Effector CD8-positive, alpha-beta T cell (primary cell): ENCODE results near the gene TMEM179.
"Not testable (repeated sequence)": the region's sequence is repeated elsewhere in the genome, so short reads cannot be mapped to it uniquely, and the experiment has no call there.

Experiments
- DNase-seq: peaks from one replicate; lab custom pipeline; 2025; lab: John Stamatoyannopoulos, UW

Gene TMEM179

DNA sequence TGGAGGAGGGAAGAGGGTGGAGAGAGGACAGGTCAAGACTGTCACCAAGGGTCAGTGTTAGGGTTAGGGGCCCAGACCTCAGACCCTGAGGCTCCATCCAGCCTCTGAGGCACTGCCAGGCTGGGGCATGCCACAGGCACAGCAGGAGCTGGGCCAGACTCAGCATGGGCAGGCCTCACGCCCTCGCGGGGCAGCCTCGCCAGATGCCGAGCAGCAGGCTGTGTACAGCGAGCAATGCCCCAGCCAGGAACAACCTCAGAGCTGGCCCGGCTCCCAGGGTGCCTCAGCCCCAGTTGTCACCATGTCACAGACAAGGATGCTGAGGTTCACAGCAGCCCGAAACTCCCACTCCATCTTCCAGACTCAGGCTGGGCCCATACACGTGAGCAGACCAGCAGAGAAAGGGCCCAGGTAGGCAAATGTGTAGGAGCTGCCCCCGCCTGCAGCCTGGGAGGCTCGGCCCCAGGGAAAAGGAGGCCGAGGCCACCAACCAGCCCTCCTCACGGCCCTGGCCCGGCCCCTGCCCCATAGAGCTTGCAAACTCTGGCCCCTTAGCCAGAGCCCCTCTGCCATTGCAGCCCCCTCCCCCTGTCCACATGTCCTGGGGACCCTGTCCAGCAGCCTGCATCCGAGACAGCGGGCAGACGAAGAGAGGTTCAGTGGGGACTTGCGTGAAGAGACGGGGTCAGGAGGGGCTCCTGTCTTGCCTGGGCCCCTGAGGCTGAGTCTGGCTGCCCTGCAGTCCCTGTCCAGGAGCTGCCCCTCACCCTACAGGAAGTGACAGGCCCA, 17.5 kb downstream of the TMEM179 start:
- no peak for DNase-seq

DNA sequence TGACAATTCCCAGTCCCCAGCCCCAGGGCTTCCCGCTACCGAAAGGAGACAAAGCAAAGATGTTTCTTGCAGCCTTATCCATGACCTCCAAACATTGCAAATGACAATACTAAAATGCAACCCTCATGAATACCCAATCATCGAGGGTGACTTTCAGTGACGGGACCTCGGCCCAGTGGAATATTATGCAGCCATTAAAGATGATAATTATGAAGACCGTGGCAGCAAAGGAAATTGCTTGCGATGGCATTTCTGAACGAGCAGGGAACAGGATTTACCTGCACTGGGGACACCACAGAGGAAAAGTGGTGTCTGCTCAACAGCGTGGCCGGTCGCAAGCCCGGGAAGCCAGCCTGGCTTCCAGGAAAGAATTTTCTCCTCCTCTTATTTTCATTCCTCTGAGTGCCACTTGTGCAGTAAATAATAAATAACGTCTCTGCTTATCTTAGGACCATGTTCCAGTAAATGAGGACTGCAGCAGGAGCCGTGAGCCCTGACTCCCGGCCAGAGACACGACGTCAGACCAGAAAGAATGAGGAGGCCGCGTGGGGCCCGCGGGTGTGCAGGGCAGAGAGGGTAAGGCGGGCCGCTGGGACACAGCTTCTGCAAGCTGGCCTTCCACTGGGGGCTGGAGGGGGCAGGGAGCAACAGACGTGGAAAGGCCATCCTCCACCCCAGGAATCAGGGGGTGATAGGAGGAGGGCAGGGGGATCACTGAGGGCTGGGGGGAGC, 18.4 kb downstream of the TMEM179 start:
- DNase-seq = no peak

DNA sequence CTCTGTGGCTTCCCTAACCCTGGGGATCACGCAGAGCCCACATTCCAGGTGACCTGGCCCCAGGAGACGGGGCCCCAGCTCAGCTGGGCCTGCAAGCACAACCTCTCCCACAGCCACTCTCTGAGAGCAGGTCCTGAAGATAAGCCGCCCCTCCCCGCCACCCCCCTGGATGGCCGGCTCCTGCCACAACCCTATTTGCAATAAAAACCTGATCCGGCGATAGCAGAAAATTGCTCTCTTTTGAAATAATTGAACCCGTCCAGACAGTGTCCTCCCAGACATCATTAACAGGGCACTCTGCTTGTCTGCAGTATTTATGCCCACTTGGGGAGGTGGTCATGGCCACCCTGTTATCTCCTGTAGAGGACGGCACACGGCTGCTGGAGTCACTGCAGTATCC, 20.0 kb downstream of the TMEM179 start:
- DNase-seq = no peak

DNA sequence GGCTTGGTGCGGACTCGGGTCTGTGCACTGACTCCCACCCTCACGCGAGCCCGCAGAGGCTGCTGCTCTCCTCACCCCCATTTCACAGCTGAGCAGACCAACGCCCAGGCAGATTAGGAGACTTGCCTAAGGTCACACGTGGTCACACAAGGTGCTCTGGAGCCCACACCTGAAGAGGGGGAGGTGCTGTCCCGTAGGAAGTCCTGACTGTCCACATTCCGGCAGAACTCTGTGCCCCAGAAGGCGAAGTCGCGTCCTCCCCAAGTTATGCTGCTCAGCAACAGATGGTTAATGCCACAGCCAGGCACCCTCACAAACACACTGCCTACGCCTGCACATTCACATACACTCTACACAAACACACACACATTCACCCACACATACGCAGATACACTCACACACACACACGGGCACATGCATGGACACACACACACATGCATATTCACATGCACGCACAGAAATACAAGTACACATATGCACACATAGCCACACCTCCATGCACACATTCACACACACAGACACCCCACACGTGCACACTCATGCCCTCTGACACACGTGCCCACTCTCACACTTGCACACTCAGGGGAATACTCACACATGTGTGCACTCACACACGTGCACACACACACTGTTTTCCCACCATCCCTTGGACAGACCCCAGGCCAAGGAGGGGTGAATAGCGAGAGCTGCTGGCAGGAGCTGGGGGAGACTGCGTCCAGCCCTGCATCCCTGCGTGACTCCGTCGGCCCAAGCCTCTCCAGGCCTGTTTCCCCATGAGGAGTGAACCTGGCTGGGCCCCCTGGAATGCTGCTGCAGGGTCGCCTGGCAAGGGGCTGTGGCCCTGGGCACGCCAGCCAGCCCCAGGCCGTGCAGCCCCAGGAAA, 20.9 kb downstream of the TMEM179 start:
- DNase-seq = no peak

DNA sequence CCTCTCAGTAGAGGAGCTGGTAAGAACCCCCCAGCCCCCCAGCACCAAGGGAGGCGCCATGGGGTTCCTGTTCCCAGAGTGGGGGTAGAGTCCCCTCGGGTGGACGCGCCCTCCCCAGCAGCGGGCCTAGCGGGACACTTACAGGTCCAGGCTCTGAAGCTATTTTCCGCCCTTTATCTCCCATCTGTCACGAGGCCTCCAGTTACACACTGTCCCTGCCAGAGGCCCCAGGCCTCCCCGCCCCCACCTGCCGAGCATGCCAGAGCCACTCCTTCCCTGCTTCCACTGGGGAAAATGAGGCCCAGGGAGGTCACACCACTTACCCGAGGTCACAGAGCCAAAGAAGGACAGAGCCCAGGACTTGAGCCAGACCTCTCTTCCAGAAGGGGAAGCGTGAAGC, 21.9 kb downstream of the TMEM179 start:
- DNase-seq = no peak

DNA sequence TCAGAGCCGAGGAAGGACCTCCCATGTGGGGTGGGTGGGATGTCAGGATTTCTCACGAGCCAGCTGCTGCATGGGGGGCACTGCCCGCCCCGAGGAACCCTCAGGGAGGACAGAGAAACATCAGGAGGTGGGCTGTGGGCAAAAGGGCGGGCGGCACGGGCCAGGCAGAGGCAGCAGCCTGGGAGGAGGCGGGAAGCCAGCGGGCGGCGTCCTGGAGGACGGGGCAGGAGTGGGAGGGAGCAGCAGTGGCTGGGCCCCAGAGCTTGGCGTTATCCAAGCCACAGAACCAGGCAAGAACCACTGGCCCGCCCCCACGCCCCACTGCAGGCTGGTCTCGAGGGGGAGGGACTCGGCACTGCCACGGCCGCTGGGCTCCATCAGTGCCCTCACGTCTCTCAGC, 22.6 kb downstream of the TMEM179 start:
- no peak for DNase-seq

DNA sequence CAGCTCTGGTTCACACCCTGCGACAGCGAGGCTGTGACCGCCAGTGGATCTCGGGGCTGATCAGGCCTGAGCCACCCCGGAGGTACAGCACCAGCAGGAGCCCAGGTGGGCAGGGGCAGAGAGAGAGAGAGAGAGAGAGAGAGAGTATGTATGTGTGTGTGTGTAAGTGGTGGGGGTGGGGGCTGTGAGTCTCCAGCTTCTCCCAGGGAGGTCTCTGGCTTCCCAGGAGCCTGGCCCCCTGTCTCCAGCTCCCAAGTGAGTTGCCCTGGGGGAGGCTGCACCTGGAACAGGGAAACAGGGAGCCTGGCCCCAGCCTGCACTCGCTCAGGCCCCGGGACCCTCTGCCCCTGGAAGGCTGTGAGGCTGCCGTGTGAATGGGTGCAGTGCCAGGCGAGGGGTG, 23.1 kb downstream of the TMEM179 start:
- no peak for DNase-seq

DNA sequence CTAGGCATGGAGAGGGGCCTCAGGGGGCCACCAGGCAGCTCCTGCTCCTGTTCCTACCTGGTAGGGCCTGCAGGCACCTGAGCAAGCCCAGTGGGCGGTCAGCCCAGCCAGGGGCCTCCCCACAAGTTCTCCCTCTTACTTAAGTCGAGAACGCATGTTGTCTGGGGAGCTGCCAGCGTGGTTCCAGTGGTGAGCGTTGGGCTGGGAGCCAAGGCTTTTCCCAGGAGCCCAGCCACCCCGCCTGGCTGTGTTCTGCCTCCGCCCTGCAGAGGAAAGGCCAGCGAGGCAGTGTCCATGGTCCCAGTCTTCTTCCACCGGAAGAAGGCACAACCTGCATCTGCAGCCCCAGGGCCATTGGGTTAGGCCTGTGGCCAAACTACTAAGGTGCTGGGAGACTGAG, 23.6 kb downstream of the TMEM179 start:
- no peak for DNase-seq

DNA sequence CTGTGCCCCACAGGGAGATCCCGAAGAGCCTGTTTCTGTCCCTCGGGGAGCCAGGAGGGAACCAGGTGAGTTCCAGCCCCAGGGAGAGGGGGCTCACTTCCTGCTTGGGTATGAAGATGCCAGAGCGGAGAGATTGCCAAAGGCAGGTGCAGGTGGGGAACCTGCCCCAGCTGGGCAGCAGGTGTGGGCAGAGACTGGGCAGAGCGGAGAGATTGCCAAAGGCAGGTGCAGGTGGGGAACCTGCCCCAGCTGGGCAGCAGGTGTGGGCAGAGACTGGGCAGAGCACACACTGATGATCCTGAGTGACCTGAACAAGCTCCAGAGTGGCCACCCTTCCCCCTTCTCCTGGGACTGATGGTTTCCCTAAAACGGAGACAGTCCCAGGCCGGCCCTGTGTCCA, 24.6 kb downstream of the TMEM179 start:
- DNase-seq = not testable (repeated sequence)

DNA sequence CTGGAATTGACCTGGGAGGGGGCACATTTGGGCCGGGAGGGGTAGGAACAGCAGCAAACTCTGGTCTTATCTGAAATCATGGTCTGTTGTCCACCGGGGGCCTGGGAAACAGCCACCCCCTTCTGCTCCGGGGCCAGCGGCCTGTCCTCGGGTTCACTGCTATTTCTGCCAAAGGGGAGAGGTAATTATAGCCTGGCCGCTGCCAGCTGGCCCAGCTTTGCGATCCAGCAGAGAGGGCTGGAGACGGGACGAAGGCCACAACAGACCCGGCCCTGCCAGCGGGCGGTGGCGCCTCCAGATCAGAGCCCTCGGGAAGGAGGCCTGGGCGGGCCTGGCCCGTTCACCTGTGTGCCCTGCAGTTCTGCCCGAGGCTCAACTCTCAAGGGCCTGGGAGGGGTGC, 25.1 kb downstream of the TMEM179 start, which contains the start of gene C14orf180:
C14orf180 (plus strand) TSS at position 258 of the 400 bp plus-strand sequence. CDS start 6,667 bp downstream, outside the sequence.
- DNase-seq = no peak

DNA sequence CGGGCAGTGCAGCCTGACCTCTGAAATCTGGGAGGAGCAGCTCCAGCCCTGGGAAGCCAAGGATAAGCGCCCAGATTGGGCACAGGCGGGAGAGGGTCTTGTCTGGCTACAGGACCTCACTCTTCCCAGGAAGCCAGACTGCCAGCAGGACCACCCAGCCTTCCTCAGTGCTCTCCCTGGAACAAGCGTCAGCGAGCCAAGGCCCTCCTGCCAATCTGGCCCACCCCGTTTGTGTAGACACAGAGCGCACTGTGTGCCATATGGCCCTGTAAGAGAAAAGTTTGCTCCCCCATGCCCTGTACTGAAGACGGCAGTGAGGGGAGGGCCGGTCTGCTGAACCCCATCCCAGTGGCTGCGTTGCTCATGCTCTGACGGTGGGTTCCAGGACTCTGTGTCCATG, 26.3 kb downstream of the TMEM179 start:
- no peak for DNase-seq

DNA sequence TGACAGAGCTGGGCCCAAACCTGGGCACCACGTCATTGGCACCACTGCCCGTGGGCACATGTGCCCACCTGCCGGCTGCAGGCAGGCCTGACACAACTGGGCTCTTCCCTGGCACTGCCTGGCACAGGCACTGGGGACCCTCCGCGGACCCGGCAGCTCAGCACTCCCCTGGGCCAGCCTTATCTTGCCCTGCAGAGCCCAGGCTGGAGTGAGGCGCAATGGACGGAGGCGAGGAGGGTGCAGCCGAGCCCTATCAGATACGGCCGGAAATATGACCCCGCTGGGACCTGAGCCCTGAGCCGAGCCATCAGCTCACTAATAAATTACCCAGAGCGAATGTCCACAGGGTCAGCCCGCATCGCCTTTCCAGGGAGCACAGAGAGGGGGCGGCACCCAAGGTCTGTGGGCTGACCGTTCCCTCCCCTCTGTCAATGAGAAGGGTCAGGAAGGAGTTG, 26.7 kb downstream of the TMEM179 start:
- DNase-seq = no peak

DNA sequence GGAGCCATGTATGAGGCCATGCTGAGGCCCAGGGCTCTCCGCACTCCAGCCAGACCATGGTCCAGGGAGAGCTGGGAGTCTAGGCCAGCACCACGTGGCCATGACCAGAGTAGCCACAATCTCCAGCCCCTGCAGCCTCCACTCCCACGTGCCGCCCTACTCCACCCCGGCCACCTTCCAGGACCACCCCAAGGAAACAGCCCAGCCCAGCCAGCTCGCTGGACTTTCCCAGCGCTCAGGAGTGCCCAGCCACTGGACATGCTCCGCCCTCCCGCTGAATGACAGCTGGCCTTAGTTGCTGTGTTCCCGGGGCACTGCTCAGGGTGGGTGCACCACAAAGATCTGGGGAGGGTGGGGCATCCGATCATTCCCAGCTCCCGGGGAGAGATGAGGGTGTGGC, 27.1 kb downstream of the TMEM179 start:
- DNase-seq = no peak

DNA sequence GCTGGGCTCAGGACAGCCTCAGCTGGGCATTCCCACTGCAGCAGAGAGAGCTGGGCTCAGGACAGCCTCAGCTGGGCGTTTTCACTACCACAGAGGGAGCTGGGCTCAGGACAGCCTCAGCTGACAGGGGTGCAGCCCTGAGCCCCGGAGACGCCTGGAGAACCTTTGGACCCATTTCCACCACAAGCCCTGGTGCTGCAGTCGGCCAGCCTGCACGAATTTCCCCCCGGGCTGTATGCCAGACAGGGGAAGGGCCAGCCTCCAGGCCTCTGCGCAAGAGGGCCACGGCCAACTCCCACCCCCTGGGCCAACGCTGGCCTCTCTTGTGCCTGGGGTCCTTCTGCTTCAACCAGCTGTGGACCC, 27.6 kb downstream of the TMEM179 start:
- no peak for DNase-seq

DNA sequence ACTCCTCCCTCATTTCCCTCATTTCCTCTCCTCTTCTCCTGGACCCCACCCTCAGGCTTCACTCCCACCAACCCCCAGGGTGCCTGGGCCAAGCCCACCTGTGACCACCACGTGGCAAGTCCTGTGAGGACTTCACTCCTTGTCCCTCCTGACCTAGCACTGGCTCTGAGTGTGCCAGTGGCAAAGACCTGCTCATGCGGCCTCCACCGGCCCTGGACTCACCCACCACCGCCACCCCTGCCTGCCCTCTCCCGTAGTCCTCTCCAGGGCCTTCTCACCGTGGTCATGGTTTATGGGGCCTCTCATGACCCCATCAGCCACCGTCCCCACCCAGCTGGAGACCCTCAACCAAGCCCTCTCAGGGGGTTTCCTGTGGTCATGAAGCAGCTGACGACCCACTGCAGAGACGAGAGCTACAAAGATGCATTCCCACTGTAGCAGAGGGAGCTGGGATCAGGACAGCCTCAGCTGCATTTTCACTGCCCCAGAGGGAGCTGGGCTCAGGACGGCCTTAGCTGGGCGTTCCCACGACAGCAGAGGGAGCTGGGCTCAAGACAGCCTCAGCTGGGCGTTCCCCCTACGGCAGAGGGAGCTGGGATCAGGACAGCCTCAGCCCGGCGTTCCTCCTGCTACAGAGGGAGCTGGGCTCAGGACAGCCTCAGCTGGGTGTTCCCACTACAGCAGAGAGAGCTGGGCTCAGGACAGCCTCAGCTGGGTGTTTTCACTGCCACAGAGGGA, 28.2 kb downstream of the TMEM179 start:
- no peak for DNase-seq

DNA sequence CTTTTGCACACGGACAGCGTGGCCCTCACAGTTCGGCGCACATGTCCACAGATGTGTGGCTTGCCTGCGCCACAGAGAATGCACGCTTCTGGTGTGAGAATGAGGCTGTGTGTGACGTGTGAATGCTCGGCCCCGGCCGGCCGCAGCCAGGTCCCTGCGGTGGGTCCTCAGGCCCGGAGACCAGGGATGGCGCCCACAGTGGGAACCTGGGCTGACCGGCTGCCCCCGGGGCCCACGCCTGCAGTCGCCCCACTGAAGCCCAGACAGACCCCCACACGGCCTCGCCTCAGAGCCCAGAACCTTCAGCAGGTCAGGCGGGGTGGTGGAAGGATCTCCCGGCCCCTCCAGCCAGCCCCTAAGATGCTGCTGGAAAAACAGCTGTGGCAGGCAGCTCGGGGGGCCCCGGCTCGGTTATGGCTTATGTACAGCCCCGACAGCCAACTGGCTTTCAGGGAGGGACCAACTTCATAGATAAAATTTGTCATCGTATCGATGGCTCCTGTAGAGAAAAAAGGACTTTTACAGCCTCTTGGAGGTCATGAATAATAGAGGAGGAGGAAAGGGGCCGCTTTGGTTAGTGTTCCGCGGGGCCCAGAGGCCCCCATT, 29.5 kb downstream of the TMEM179 start:
- DNase-seq = no peak

DNA sequence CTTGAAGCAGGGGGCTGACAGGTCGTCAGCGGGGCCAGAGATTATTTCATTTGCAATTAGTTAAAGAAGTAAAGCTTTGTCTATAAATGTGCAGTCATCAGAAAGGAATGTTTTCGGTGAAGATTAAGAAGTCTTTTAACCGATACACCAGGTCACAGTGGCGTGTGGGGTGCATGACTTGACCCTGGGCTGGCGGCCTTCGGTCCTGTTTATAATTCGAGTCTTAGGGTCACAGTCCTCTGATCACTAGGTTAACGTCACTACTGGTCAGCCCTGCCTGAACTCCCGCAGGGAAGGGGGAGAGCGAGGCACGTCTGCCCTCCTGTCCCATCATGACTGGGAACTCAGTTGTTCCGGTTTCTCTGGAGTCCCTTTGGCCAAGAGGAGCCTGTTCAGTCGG, 30.0 kb downstream of the TMEM179 start:
- DNase-seq = no peak

DNA sequence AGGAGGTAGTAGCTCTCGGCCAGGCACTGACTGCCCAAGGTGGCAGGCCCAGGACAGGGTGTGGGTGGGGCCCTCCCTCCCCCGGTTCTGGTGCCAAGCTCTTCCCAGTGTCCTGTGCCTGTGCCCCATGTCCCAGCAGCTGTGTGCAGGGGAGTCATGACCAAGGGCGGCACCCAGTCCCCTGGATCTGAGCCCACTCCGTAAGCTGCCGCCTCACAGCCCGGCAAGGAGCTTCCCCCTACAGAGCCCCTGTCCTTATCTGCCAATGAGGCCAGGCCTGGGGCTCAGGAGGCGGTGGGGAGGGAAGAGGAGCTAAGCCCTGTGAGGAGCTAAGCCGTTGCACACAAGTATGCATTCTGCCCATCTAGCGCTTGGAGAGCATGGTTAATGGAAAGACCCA, 30.6 kb downstream of the TMEM179 start:
- no peak for DNase-seq

DNA sequence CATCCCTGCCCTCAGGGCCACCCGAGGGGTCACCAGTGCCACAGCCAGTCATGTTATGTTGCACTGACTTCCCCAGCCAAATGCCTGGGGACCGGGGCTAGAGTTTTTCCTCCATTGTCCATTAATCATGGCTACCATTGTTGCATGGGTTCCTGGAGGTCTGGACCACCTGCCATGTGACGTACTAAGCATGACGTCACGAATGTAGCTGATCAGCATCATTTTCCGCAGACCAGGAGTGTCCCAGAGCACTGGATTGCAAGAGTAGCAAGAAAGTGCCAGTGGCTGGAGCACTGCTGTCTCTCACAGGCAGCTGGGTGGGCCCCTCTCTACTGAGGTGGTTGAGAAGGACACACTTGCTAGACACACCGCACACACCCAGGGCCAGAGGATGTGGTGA, 31.9 kb downstream of the TMEM179 start:
- no peak for DNase-seq

DNA sequence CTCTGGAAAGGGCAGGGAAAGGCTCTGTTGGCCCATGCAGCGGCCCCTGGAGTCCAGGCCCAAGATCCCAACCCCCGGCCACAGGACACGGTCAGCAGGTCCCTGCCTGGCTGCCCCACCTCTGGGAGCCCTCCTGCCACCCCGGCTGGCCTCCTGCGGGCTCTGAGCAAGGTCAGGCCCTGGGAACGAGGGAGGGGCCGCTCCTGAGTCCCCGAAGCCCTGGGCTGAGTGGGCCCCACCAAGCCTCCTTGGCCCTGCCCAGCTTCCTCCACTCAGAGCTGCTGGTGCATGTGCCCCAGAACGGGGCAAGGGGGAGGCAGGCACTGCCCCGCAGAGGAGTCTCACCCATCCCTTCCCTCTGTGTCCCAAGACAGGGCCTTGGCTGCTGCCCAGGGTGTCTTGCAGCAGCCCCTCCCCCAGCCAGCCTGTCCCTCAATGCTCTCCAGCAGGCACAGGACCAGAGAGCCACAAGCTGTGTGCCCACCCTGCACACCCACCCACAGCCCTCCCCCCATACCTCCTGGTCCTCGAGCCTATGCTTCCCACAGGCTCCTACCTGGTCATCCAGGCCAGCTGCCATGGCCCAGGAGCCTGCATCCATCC, 32.4 kb downstream of the TMEM179 start:
- no peak for DNase-seq

DNA sequence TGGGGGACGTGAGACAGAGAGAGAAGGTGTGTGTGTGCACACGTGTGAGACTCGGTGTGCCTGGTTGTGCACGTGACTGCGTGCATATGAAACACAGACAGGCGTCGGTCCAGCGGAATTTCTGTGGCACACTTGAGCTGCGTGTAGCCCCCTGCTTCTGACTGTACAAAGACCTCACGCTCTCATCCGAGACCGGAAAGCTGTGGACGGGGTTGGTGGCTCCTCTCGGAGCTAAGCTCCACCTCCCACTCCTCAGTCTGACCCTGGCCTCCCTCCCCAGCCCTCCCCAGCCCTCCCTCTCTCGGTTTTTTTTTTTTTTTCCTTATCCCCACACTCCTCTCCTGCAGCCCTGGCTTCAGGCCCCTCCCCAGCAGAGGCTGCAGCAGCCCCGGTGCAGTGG, 33.3 kb downstream of the TMEM179 start:
- no peak for DNase-seq
